MM.1S (cell line): ENCODE data around the gene OBP2B.

Experiments used
- DNase-seq: peaks from one replicate; pipeline ENCODE4 v3.0.0-alpha.2; 2015
- H2AFZ ChIP-seq: fragments of 300-600 bp; sonication (generic); 2 replicates; pipeline ENCODE4 v1.6.0; 2016; ENCODE audit warnings: antibody characterized with exemption, low read length
- H3F3A ChIP-seq: fragments of 300-600 bp; sonication (generic); 2 replicates; pipeline ENCODE4 v1.6.1; 2016; ENCODE audit warnings: mild to moderate bottlenecking, antibody characterized with exemption, low read length, moderate library complexity, mixed read lengths; ENCODE audit not compliant: insufficient read depth
- H3K27ac ChIP-seq: fragments of 300-600 bp; sonication (generic); 2 replicates; pipeline ENCODE4 v1.5.1; 2016; ENCODE audit warnings: mild to moderate bottlenecking, low read length
- H3K27me3 ChIP-seq: fragments of 300-600 bp; sonication (generic); replicated peaks from 2 replicates; pipeline ENCODE4 v1.6.0; 2016; ENCODE audit warnings: low read length; ENCODE audit not compliant: insufficient read depth
- H3K36me3 ChIP-seq: fragments of 300-600 bp; sonication (generic); replicated peaks from 2 replicates; pipeline ENCODE4 v1.6.1; 2016; ENCODE audit warnings: mild to moderate bottlenecking, low read length, mixed read lengths; ENCODE audit not compliant: insufficient read depth
- H3K4me1 ChIP-seq: fragments of 300-600 bp; sonication (generic); 2 replicates; pipeline ENCODE4 v1.6.1; 2016; ENCODE audit warnings: low read length, mixed read lengths
- H3K4me2 ChIP-seq: fragments of 300-600 bp; sonication (generic); 2 replicates; pipeline ENCODE4 v1.6.0; 2016; ENCODE audit warnings: low read depth, low read length
- H3K4me3 ChIP-seq: fragments of 300-600 bp; sonication (generic); 2 replicates; pipeline ENCODE4 v1.5.1; 2016; ENCODE audit warnings: low read length, mixed read lengths
- H3K79me2 ChIP-seq: fragments of 300-600 bp; sonication (generic); 2 replicates; pipeline ENCODE4 v1.6.1; 2016; ENCODE audit warnings: mixed run types, low read length, mixed read lengths
- H3K9ac ChIP-seq: fragments of 300-600 bp; sonication (generic); 2 replicates; pipeline ENCODE4 v1.6.1; 2016; ENCODE audit warnings: low read length, mixed read lengths
- H3K9me2 ChIP-seq: fragments of 300-600 bp; sonication (generic); replicated peaks from 2 replicates; pipeline ENCODE4 v1.6.1; 2016; ENCODE audit warnings: mild to moderate bottlenecking, low read length, mixed read lengths; ENCODE audit not compliant: insufficient read depth
- H3K9me3 ChIP-seq: fragments of 300-600 bp; sonication (generic); replicated peaks from 2 replicates; pipeline ENCODE4 v1.6.1; 2016; ENCODE audit warnings: mild to moderate bottlenecking, low read length, mixed read lengths; ENCODE audit not compliant: insufficient read depth
- H4K20me1 ChIP-seq: fragments of 300-600 bp; sonication (generic); 2 replicates; pipeline ENCODE4 v1.6.1; 2016; ENCODE audit warnings: mild to moderate bottlenecking, low read length, moderate library complexity, mixed read lengths; ENCODE audit not compliant: insufficient read depth
- EZH2 ChIP-seq: fragments of 300-600 bp; sonication (generic); optimal IDR thresholded peaks from 2 replicates; pipeline ENCODE3; 2017; ENCODE audit warnings: low read depth, mild to moderate bottlenecking, antibody characterized with exemption, low read length, mixed read lengths
- EZH2phosphoT487 ChIP-seq: fragments of 300-600 bp; sonication (generic); IDR thresholded peaks from 2 replicates; pipeline ENCODE4 v1.6.1; 2018; ENCODE audit warnings: antibody characterized with exemption, low read length
- TF ChIP-seq, protein P1 (sequence below): fragments of 300-600 bp; sonication (generic); IDR thresholded peaks from 2 replicates; pipeline ENCODE4 v1.5.1; 2016; ENCODE audit warnings: antibody characterized with exemption, low read length, mixed read lengths

The OBP2B gene

DNA sequence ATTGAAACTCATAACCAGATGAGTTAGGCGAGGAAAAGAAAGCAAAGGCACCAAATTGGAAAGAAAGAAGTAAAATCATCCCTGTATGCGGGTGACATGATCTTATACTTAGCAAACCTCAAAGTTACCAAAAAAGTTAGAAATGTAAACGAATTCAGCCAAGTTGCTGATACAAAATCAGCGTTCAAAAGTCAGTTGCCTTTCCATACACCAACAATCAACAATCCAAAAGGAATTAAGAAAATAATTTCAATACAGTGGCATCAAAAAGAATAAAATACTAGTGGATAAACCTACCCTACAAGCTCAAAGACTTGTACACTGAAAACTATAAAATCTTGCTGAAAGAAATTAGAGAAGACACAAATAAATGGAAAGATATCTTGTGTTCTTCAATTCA is 14.5 kb downstream of the OBP2B start:
- Histone ChIP-seq H3K27me3 (peaks cover 80% of the 10 kb centered on the region), H3K4me1 (no peaks in the 10 kb centered on the region), H3K36me3 (no peaks in the 10 kb centered on the region), H3K27ac (no peak overlapping the region), H3F3A (no peaks in the 10 kb centered on the region), H3K4me2 (no peak overlapping the region), H3K4me3 (no peak overlapping the region), H3K9me2 (no peaks in the 10 kb centered on the region), H3K9me3 (no peaks in the 10 kb centered on the region), H3K9ac (no peak overlapping the region), H3K79me2 (no peaks in the 10 kb centered on the region), H2AFZ (no peak overlapping the region), H4K20me1 (no peaks in the 10 kb centered on the region)
- DNase-seq = no peak
- TF ChIP-seq EZH2 (no peak), EZH2phosphoT487 (no peak)
- TF ChIP-seq, protein P1, sequence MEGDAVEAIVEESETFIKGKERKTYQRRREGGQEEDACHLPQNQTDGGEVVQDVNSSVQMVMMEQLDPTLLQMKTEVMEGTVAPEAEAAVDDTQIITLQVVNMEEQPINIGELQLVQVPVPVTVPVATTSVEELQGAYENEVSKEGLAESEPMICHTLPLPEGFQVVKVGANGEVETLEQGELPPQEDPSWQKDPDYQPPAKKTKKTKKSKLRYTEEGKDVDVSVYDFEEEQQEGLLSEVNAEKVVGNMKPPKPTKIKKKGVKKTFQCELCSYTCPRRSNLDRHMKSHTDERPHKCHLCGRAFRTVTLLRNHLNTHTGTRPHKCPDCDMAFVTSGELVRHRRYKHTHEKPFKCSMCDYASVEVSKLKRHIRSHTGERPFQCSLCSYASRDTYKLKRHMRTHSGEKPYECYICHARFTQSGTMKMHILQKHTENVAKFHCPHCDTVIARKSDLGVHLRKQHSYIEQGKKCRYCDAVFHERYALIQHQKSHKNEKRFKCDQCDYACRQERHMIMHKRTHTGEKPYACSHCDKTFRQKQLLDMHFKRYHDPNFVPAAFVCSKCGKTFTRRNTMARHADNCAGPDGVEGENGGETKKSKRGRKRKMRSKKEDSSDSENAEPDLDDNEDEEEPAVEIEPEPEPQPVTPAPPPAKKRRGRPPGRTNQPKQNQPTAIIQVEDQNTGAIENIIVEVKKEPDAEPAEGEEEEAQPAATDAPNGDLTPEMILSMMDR = no peak

DNA sequence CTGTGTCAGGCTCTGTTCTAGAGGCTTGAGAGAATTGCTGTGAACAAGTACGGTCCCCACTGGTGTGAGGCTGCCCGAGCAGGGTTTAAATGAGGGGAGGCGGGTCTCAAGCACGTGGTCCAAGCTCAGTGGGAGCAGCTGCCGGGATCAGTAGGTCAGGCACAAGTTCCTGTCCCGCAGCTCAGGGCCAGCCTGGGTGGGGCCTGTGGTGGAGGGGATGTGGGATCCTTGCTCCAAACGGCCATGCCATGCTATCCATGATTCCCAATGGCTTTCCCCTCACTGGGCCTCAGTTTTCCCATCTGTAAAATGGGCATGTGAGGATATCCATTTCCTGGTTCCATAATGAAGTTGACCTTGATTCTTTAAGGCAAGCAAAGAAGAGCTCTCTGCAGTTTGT is 17.1 kb downstream of the OBP2B start:
- TF ChIP-seq EZH2phosphoT487 (no peak), EZH2 (no peak)
- TF ChIP-seq, protein P1 = no peak
- Histone ChIP-seq H3K27ac (no peak overlapping the region), H3K9me3 (no peaks in the 10 kb centered on the region), H3K4me3 (no peak overlapping the region), H3K4me2 (no peak overlapping the region), H3K9ac (no peak overlapping the region), H3K27me3 (peaks cover 87% of the 10 kb centered on the region), H3F3A (no peaks in the 10 kb centered on the region), H3K4me1 (no peaks in the 10 kb centered on the region), H3K9me2 (no peaks in the 10 kb centered on the region), H2AFZ (no peak overlapping the region), H3K79me2 (no peaks in the 10 kb centered on the region), H3K36me3 (no peaks in the 10 kb centered on the region), H4K20me1 (no peaks in the 10 kb centered on the region)
- DNase-seq = no peak

GRCh38 chr9:133189826-133190225 is 19.2 kb downstream of the OBP2B start:
- H3K27me3 ChIP-seq = peaks cover 78% of the 10 kb centered on the region
- H3F3A ChIP-seq = no peaks in the 10 kb centered on the region
- H3K27ac ChIP-seq = no peak overlapping the region
- no peaks in the 10 kb centered on the region for H3K79me2 ChIP-seq
- no peak for DNase-seq
- no peak overlapping the region for H3K4me3 ChIP-seq
- H3K4me1 ChIP-seq = no peaks in the 10 kb centered on the region
- no peak overlapping the region for H2AFZ ChIP-seq
- H3K9ac ChIP-seq = no peak overlapping the region
- TF ChIP-seq EZH2phosphoT487 = no peak
- TF ChIP-seq, protein P1 = no peak
- TF ChIP-seq EZH2 = no peak
- no peak overlapping the region for H3K4me2 ChIP-seq
- H4K20me1 ChIP-seq = no peaks in the 10 kb centered on the region
- no peaks in the 10 kb centered on the region for H3K36me3 ChIP-seq
- H3K9me3 ChIP-seq = no peaks in the 10 kb centered on the region
- no peaks in the 10 kb centered on the region for H3K9me2 ChIP-seq

DNA sequence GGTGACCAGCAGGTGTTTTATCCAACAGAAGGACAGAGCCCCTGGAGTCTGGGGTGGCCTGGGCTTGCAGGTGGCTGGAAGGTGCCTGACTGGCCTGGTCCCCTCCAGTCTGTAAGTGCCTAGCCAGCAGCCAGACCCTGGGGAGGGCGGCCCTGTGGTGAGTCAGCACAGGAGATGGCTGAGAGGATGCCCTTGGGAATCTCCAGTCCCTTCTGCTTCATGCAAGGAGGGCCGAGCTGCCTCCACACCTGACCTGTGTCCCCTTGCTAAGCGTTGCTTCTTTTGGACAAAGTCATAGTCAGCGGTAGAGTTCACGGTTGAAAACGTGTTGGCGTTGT is 20.2 kb downstream of the OBP2B start:
- Histone ChIP-seq H3K27ac (no peak overlapping the region), H3K27me3 (peaks cover 78% of the 10 kb centered on the region), H3K4me3 (no peak overlapping the region), H3K9me2 (no peaks in the 10 kb centered on the region), H2AFZ (no peak overlapping the region), H3K79me2 (no peaks in the 10 kb centered on the region), H3K4me1 (no peaks in the 10 kb centered on the region), H3K9ac (no peak overlapping the region), H3K4me2 (no peak overlapping the region), H3K36me3 (no peaks in the 10 kb centered on the region), H3F3A (no peaks in the 10 kb centered on the region), H3K9me3 (no peaks in the 10 kb centered on the region), H4K20me1 (no peaks in the 10 kb centered on the region)
- DNase-seq = no peak
- no peak for TF ChIP-seq EZH2phosphoT487
- TF ChIP-seq, protein P1 = no peak
- no peak for TF ChIP-seq EZH2
